ENCODE results near the gene EPHA4.

The EPHA4 gene

DNA sequence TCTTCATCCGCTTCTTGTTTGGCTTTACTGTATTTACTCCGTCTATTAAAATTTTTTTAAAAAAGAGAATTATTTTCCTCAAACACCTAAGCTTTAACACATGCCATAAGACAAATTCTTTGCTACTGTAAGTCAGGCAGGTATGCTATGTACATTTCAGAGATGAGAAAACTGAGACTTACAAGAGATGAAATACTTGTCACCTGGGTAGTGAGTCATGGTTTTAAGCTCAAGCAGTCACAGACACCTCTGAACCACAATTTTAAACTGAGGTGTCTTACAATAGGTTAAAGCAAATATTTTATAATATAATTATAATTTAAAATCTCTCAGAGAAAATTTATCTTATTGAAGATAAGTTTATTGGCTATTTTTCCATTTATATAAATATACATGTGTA, 126.0 kb downstream of the EPHA4 start:
- TF ChIP-seq, protein P1, sequence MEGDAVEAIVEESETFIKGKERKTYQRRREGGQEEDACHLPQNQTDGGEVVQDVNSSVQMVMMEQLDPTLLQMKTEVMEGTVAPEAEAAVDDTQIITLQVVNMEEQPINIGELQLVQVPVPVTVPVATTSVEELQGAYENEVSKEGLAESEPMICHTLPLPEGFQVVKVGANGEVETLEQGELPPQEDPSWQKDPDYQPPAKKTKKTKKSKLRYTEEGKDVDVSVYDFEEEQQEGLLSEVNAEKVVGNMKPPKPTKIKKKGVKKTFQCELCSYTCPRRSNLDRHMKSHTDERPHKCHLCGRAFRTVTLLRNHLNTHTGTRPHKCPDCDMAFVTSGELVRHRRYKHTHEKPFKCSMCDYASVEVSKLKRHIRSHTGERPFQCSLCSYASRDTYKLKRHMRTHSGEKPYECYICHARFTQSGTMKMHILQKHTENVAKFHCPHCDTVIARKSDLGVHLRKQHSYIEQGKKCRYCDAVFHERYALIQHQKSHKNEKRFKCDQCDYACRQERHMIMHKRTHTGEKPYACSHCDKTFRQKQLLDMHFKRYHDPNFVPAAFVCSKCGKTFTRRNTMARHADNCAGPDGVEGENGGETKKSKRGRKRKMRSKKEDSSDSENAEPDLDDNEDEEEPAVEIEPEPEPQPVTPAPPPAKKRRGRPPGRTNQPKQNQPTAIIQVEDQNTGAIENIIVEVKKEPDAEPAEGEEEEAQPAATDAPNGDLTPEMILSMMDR (IDR thresholded peaks at IDR 0.05; ENCODE audit: low read depth, low read length), result no peak
- no peak for DNase-seq (ENCODE audit: extremely low read depth, low read depth)

DNA sequence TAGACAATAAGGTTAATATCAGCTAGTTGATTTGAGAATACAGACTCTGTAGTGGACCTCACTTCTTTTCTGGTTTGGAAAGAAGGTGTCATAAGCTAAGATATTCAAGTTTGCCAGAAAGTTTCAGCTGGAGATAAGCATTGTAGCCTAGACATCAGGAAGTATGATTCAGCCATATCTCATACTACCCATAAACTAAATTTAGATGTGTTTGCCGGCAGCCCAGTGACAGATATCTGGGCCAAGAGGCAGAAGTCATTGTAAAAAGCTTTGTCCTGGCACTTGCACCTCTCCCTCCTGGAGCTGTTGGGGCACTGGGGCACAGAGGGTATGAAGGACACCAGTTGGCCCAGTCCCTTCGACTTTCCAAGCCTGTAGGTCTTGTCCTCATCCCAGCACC, 128.0 kb downstream of the EPHA4 start:
- DNase-seq (ENCODE audit: extremely low read depth, low read depth), result peak; percentile 4
- TF ChIP-seq, protein P1 (IDR thresholded peaks at IDR 0.05; ENCODE audit: low read depth, low read length), result no peak

DNA sequence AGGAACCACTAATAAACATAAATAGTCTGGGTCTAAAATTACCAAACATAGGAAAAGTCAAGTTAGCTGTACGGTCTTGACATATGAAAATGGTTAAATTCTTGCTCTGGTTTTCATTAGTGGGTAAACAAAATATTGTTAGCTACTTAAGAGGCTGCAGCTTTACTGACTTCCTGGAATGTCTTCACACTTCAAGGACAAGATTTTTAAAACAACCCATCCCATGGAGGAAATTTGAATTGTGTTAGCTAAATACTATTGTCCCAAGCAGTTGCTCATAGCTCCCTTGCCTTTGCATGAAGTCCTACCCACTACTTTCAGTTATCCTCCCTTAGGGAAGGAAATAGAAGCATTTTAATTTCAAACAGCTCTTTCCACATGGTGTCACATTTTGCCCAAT, 128.5 kb downstream of the EPHA4 start:
- DNase-seq (ENCODE audit: extremely low read depth, low read depth), result peak; percentile 62
- TF ChIP-seq, protein P1 (IDR thresholded peaks at IDR 0.05; ENCODE audit: low read depth, low read length), result no peak

DNA sequence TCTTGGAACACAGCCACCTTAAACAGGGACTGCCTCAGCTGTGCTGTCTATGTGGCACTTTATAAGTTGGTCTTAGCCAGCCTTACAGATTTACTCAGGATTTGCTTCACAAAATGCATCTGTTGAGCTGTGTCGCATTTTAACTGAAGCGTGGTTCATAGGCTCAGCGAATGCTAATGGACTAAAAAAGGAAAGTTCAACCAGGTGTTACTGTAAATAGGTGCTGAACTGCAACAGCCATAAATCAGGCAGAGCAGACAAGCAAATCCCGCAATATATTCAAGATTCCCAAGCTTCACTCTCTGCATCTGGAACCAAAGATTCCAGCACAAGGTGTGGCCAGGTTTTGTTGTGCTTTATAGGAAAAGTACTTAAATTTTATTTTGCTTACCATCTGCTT, 130.0 kb downstream of the EPHA4 start:
- TF ChIP-seq, protein P1 (IDR thresholded peaks at IDR 0.05; ENCODE audit: low read depth, low read length), result no peak
- DNase-seq (ENCODE audit: extremely low read depth, low read depth), result no peak

DNA sequence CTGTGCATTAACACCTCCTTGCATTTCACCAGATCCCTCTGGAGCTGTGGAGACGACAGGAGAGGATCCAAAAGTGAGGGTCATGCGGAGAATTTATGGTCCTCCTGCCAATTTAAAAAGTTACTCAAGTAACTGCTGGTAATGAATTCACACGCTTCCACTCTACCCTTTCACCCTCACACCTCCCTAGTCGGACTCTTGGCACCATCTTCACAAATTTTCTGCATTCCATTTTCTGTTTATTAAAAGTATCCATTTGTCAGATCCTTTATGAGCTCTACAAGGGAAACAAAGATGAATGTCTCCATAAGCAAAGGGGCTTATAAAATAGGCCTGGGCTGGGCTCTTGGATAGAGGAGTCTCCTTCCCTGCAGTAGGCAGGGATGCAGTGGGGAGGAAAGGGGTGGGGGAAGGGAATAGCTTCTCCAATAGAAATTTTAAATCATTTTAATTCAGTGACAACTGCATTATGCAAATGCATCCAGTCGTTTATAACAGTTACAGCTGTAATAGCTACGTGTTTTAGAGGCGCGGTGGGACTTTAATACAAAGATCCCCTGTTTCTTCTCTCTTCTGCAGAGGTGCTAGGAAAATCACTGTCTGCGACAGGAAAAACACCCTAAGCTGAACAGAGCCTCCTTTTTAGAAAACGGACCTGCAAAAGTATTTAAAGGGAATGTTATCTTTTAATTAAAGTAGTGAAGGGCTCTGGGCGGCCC, 132.2 kb downstream of the EPHA4 start:
- DNase-seq (ENCODE audit: extremely low read depth, low read depth), result no peak
- TF ChIP-seq, protein P1 (IDR thresholded peaks at IDR 0.05; ENCODE audit: low read depth, low read length), result no peak

DNA sequence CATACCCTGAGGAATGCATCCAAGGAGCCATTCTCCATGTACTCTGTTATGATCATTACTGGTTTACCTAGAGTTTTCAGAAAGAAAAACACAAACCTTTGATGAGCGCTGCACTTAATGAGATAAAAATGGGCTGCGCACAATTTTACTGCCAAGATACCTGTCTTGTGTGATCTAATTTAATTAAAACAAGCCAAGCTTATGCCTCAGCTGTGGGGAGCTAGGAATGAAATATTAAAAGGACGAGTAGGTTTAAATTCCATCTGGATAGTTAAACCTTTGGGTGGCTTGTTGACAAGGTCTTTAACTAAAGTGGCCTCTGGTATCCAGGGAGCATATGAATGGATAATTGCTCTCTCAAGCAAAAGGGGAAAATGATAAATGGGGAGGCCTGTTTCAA, 135.0 kb downstream of the EPHA4 start:
- no peak for DNase-seq (ENCODE audit: extremely low read depth, low read depth)
- TF ChIP-seq, protein P1 (IDR thresholded peaks at IDR 0.05; ENCODE audit: low read depth, low read length), result no peak

DNA sequence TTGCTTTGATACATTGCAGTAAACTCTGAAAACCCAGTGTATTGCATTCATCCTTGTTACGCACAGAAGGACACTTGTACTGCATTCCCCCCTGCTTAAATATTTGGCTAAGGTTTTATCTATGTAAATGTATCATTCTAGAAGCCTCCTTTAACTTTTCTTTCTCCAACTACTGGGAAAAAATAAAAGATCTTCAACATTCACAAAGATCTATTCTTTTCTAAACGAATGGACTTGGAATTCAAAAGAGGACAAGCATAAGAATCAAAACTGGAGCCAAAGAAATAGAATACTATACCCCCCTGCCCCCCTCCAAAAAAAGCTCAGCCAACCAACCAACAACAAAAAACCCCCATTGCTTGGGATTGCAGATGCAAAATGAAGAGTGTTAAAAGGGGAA, 136.9 kb downstream of the EPHA4 start:
- TF ChIP-seq, protein P1 (IDR thresholded peaks at IDR 0.05; ENCODE audit: low read depth, low read length), result no peak
- no peak for DNase-seq (ENCODE audit: extremely low read depth, low read depth)
